ENCODE measurements around the gene LOXL4.

- TF ChIP-seq, protein P1, sequence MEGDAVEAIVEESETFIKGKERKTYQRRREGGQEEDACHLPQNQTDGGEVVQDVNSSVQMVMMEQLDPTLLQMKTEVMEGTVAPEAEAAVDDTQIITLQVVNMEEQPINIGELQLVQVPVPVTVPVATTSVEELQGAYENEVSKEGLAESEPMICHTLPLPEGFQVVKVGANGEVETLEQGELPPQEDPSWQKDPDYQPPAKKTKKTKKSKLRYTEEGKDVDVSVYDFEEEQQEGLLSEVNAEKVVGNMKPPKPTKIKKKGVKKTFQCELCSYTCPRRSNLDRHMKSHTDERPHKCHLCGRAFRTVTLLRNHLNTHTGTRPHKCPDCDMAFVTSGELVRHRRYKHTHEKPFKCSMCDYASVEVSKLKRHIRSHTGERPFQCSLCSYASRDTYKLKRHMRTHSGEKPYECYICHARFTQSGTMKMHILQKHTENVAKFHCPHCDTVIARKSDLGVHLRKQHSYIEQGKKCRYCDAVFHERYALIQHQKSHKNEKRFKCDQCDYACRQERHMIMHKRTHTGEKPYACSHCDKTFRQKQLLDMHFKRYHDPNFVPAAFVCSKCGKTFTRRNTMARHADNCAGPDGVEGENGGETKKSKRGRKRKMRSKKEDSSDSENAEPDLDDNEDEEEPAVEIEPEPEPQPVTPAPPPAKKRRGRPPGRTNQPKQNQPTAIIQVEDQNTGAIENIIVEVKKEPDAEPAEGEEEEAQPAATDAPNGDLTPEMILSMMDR (IDR thresholded peaks at IDR 0.05), result no peak
- TF ChIP-seq POLR2A (IDR thresholded peaks at IDR 0.05), result no peak
Measured at GRCh38 chr10:98301664-98302319, 33.8 kb upstream of the LOXL4 start.
